ENCODE measurements around the gene NARS2.
"Not testable (repeated sequence)": the region's sequence is repeated elsewhere in the genome, so short reads cannot be mapped to it uniquely, and the experiment has no call there.

Gene NARS2

GRCh38 chr11:78472905-78473304 lies 101.8 kb downstream of the NARS2 start:
- DNase-seq = no peak

- DNase-seq = no peak
Observed at GRCh38 chr11:78472382-78472781, 102.3 kb downstream of the NARS2 start.

GRCh38 chr11:78470861-78471442 lies 103.7 kb downstream of the NARS2 start:
- no peak for DNase-seq

- DNase-seq = no peak
Observed at GRCh38 chr11:78469896-78470295, 104.8 kb downstream of the NARS2 start.

GRCh38 chr11:78467931-78468330 lies 106.7 kb downstream of the NARS2 start:
- no peak for DNase-seq

GRCh38 chr11:78467370-78467769 lies 107.3 kb downstream of the NARS2 start:
- DNase-seq = no peak

GRCh38 chr11:78465169-78465942 lies 109.3 kb downstream of the NARS2 start:
- peak; percentile 48 for DNase-seq

- DNase-seq = not testable (repeated sequence)
Observed at GRCh38 chr11:78464787-78465168, 109.9 kb downstream of the NARS2 start.

GRCh38 chr11:78460471-78460870 lies 114.2 kb downstream of the NARS2 start:
- DNase-seq = no peak

GRCh38 chr11:78459738-78460137 lies 114.9 kb downstream of the NARS2 start:
- DNase-seq = no peak

GRCh38 chr11:78457448-78457847 lies 117.2 kb downstream of the NARS2 start:
- DNase-seq = no peak

GRCh38 chr11:78453140-78453935 lies 121.3 kb downstream of the NARS2 start:
- DNase-seq = no peak

- no peak for DNase-seq
Observed at GRCh38 chr11:78451371-78452150, 123.1 kb downstream of the NARS2 start.

- DNase-seq = no peak
Observed at GRCh38 chr11:78450866-78451265, 123.8 kb downstream of the NARS2 start.

- no peak for DNase-seq
Observed at GRCh38 chr11:78449866-78450265, 124.8 kb downstream of the NARS2 start.

GRCh38 chr11:78446210-78446609 lies 128.5 kb downstream of the NARS2 start:
- DNase-seq = no peak

GRCh38 chr11:78444726-78445125 lies 129.9 kb downstream of the NARS2 start:
- no peak for DNase-seq

GRCh38 chr11:78441956-78442355 lies 132.7 kb downstream of the NARS2 start:
- DNase-seq = no peak

GRCh38 chr11:78438298-78438975 lies 136.2 kb downstream of the NARS2 start:
- DNase-seq = no peak

- DNase-seq = no peak
Observed at GRCh38 chr11:78432956-78433355, 141.7 kb downstream of the NARS2 start.

GRCh38 chr11:78432058-78432515 lies 142.6 kb downstream of the NARS2 start:
- DNase-seq = no peak

GRCh38 chr11:78429660-78430059 lies 145.0 kb downstream of the NARS2 start:
- DNase-seq = no peak
